K562 (cell line): ENCODE measurements around the gene RNF40. TPM values are rescaled to one million over a fixed set of nuclear protein-coding genes. Genes with fewer than 3 reads are reported as not detected.
A peak's percentile ranks its signal among the peaks of the same experiment; 100 is the strongest.

ENCODE experiments used
- CGGBP1 ChIP-seq: fragments of 250-450 bp; sonication (Bioruptor Pico); IDR thresholded peaks from 2 replicates; pipeline ENCODE4 v1.9.0; 2021; ENCODE audit warnings: mild to moderate bottlenecking
- ETS1 ChIP-seq: conservative IDR thresholded peaks from 2 replicates; pipeline ENCODE4 v1.6.1; 2011; ENCODE audit warnings: low read depth, mild to moderate bottlenecking, low read length; ENCODE audit not compliant: control insufficient read depth
- FOXP4 ChIP-seq: sonication (generic); formaldehyde crosslinking; IDR thresholded peaks from 2 replicates; pipeline ENCODE4 v1.8.0; 2022; ENCODE audit warnings: mild to moderate bottlenecking, missing genetic modification reagents, borderline replicate concordance
- GABPB1 ChIP-seq: sonication (generic); formaldehyde crosslinking; IDR thresholded peaks from 2 replicates; pipeline ENCODE4 v1.8.0; 2022; ENCODE audit warnings: mild to moderate bottlenecking, missing genetic modification reagents
- GATAD2A ChIP-seq: fragments of 450-650 bp; IDR thresholded peaks from 2 replicates; pipeline ENCODE4 v1.6.1; 2017
- GTF2B ChIP-seq: IDR thresholded peaks from 2 replicates; pipeline ENCODE4 v1.6.1; 2011; ENCODE audit not compliant: insufficient read length; ENCODE audit errors: extremely low read depth
- HCFC1 ChIP-seq: IDR thresholded peaks from 2 replicates; pipeline ENCODE4 v1.6.1; 2012; ENCODE audit warnings: low read depth, low read length, improper control_type of control experiment
- NBN ChIP-seq: fragments of 450-650 bp; IDR thresholded peaks from 2 replicates; pipeline ENCODE4 v1.6.1; 2016; ENCODE audit warnings: low read depth, mild to moderate bottlenecking
- TAF1 ChIP-seq: IDR thresholded peaks from 2 replicates; pipeline ENCODE4 v1.6.1; 2011; ENCODE audit warnings: mild to moderate bottlenecking, low read length, moderate library complexity; ENCODE audit not compliant: insufficient read depth, control insufficient read depth, severe bottlenecking; ENCODE audit errors: extremely low read depth
- THRA ChIP-seq: fragments of 450-650 bp; IDR thresholded peaks from 2 replicates; pipeline ENCODE4 v1.6.1; 2017; ENCODE audit warnings: mild to moderate bottlenecking, moderate library complexity
- THRAP3 ChIP-seq: fragments of 450-650 bp; IDR thresholded peaks from 2 replicates; pipeline ENCODE4 v1.6.1; 2016; ENCODE audit warnings: mild to moderate bottlenecking, inconsistent platforms, borderline replicate concordance
- ZBTB7A ChIP-seq: IDR thresholded peaks from 2 replicates; pipeline ENCODE4 v1.6.1; 2011; ENCODE audit warnings: low read depth, mild to moderate bottlenecking, low read length, moderate library complexity, borderline replicate concordance; ENCODE audit not compliant: control insufficient read depth
- ZC3H4 ChIP-seq: sonication (generic); formaldehyde crosslinking; IDR thresholded peaks from 2 replicates; pipeline ENCODE4 v1.9.0; 2021; ENCODE audit warnings: missing genetic modification reagents, borderline replicate concordance
- ZNF12 ChIP-seq: sonication (generic); formaldehyde crosslinking; IDR thresholded peaks from 2 replicates; pipeline ENCODE4 v1.4.0; 2020; ENCODE audit warnings: mild to moderate bottlenecking, missing genetic modification reagents
- ZNF41 ChIP-seq: fragments of 250-450 bp; sonication (Bioruptor Pico); conservative IDR thresholded peaks from 2 replicates; pipeline ENCODE4 v1.4.0; 2020; ENCODE audit warnings: mild to moderate bottlenecking
- ZNF583 ChIP-seq: fragments of 250-450 bp; sonication (Bioruptor Pico); IDR thresholded peaks from 2 replicates; pipeline ENCODE4 v1.4.0; 2020
- ZNF699 ChIP-seq: fragments of 250-450 bp; sonication (Bioruptor Pico); IDR thresholded peaks from 2 replicates; pipeline ENCODE4 v1.8.0; 2021; ENCODE audit warnings: mild to moderate bottlenecking, moderate library complexity; ENCODE audit not compliant: insufficient replicate concordance
- polyA plus RNA-seq, 8 experiments: library from polyadenylated mRNA; depleted of rRNA in 4 of 8; stranded (reverse) in 5 of 8; unstranded in 3 of 8; fragments of >200 nt; fragmentation: Nextera tagmentation in 2 of 8; fragmentation: Illumina TruSeq in 1 of 8; extraction: Ambion mirVana in 2 of 8; extraction: Trizol in 1 of 8; gene quantifications; 2 replicates each; pipeline versions ENCODE4 v1.2.1 to v1.2.3, GENCODE V29; 2011 to 2014; ENCODE audit warnings: inconsistent platforms in 1 of 8, missing spikeins in 1 of 8
- total RNA-seq, 7 experiments: library from RNA; depleted of rRNA in 6 of 7; stranded (reverse); fragments of >200 nt in 6 of 7; fragmentation: Illumina TruSeq in 2 of 7; extraction: Trizol in 2 of 7; gene quantifications; 2 replicates each; pipeline versions ENCODE4 v1.2.1 to v1.2.3, GENCODE V29; 2011 to 2021; ENCODE audit warnings: low replicate concordance in 1 of 7
- TF ChIP-seq, protein P1 (sequence below), 2 experiments: IDR thresholded peaks; 2 replicates each; pipeline ENCODE4 v1.6.1; 2012; ENCODE audit warnings: improper control_type of control experiment in 2 of 2, low read depth in 2 of 2, low read length in 2 of 2, borderline replicate concordance in 1 of 2

Gene RNF40
- total and polyA plus RNA-seq, 9 of the 15 experiments (the other 6 are each of a cell fraction or from before 2014, with no cell fraction given): 6.2 to 129 (median 81.5) TPM

DNA sequence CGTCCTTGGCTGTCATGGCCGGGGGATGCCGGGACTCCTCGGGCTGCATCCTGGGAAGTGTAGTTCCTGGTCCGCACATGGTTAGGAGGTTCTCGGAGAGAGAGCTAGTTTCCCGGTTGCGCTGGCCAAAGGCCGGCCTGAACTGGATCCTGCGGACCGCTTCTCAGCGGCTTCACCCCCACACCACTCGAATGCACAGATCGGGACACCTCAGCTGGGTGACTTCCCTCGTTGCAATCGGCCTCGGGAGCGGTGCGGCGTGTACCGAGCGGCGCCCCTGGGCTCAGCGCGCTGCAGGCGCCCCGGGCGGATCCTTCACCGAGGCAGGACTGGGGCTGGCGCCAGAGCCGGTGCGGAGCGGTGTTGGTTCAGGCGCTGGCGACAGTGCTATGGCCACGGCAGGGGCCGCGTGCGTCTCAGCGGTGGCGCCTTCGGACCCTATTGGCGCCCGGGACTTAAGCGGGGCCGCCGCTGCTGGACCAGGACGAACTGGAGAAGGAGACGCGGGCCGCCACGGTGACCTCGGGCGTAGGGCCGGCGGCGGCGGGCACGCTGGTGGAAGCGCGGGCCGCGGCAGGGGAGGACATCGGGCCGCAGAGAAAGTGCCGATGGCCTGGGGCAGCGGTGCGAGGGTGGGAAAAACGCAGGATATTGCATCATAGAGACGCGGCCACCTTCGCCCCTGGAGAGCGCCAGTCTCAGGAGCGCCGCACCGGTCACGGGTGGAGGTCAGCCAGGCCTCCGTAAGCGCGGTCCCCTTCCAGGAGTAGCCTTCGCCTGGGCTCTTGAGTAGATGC, 13.5 kb downstream of the RNF40 start (continued):
- TF ChIP-seq THRAP3: no peak
- TF ChIP-seq FOXP4 (CRISPR knock-in tag): no peak
- TF ChIP-seq ZNF12 (CRISPR knock-in tag): peak; percentile 83
- peak; percentile 97 for TF ChIP-seq HCFC1
- 0 out of 2 replicates have a peak, but pooled peaks have one; percentile 30 for TF ChIP-seq ZNF583
- 0 out of 2 replicates have a peak, but pooled peaks have one; percentile 39 for TF ChIP-seq GATAD2A
- no peak for TF ChIP-seq THRA
- no peak for TF ChIP-seq ZNF41 (CRISPR knock-in tag)
- TF ChIP-seq GTF2B: peak; percentile 16
- TF ChIP-seq ZBTB7A: no peak
- TF ChIP-seq, protein P1, sequence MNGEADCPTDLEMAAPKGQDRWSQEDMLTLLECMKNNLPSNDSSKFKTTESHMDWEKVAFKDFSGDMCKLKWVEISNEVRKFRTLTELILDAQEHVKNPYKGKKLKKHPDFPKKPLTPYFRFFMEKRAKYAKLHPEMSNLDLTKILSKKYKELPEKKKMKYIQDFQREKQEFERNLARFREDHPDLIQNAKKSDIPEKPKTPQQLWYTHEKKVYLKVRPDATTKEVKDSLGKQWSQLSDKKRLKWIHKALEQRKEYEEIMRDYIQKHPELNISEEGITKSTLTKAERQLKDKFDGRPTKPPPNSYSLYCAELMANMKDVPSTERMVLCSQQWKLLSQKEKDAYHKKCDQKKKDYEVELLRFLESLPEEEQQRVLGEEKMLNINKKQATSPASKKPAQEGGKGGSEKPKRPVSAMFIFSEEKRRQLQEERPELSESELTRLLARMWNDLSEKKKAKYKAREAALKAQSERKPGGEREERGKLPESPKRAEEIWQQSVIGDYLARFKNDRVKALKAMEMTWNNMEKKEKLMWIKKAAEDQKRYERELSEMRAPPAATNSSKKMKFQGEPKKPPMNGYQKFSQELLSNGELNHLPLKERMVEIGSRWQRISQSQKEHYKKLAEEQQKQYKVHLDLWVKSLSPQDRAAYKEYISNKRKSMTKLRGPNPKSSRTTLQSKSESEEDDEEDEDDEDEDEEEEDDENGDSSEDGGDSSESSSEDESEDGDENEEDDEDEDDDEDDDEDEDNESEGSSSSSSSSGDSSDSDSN (IDR thresholded peaks at IDR 0.05; ENCODE audit: borderline replicate concordance in 1 of 2, low read depth in 2 of 2, low read length in 2 of 2): peak; percentile 49 to 88; a peak in 1 of 4 replicates
- no peak for TF ChIP-seq NBN
- TF ChIP-seq ETS1: peak; percentile 98
- no peak for TF ChIP-seq ZNF699 (CRISPR knock-in tag)
- peak; percentile 88 for TF ChIP-seq GABPB1
- no peak for TF ChIP-seq ZC3H4 (CRISPR knock-in tag)
- TF ChIP-seq TAF1: peak; percentile 78
- no peak for TF ChIP-seq CGGBP1 (CRISPR knock-in tag)
